OCI-LY7 (cell line): ENCODE data around the gene OR10D3.

Experiments
- CTCF ChIP-seq: fragments of 200-600 bp; sonication (generic); conservative IDR thresholded peaks from 2 replicates; pipeline ENCODE4 v1.5.1; 2014; ENCODE audit warnings: mild to moderate bottlenecking, antibody characterized with exemption, low read length, moderate library complexity, mixed read lengths
- EZH2phosphoT487 ChIP-seq: fragments of 200-600 bp; sonication (generic); IDR thresholded peaks from 2 replicates; pipeline ENCODE4 v1.6.1; 2018; ENCODE audit warnings: low read depth, borderline replicate concordance, mild to moderate bottlenecking, mixed run types, antibody characterized with exemption, low read length, moderate library complexity, mixed read lengths

GRCh38 chr11:124159481-124159880 is 23.7 kb upstream of the OR10D3 start:
- no peak for TF ChIP-seq CTCF
- TF ChIP-seq EZH2phosphoT487 = no peak
